ENCODE measurements around the gene KIF1C. TPM values are rescaled to one million over a fixed set of nuclear protein-coding genes. Genes with fewer than 3 reads are reported as not detected.

KIF1C gene
- total and polyA plus RNA-seq, 9 of the 15 experiments (the other 6 are each of a cell fraction or from before 2014, with no cell fraction given): 0.38 to 68.4 (median 25.1) TPM

GRCh38 chr17:4960279-4960922, 37.3 kb upstream of the KIF1C start:
- BruUV-seq (replicated peaks): no TSS peak
- H2AFZ ChIP-seq (ENCODE audit: low read depth, low read length): peak overlapping the region; percentile 60
- H3K27ac ChIP-seq (ENCODE audit: extremely low read depth, low read depth, low read length): peak overlapping the region; percentile 53; the same call in 2 of the 3 replicates
- H3K9me3 ChIP-seq (replicated peaks; ENCODE audit: control insufficient read depth, insufficient read depth, low read depth, low read length): no peaks in the 10 kb centered on the region
- 46% methylated on average over 5 of the region's 9 CpGs for WGBS (ENCODE audit: insufficient coverage, low coverage, missing lambda C conversion rate)
- H3K36me3 ChIP-seq (ENCODE audit: control insufficient read depth, insufficient read depth, low read length): peaks cover 4% of the 10 kb centered on the region; the same call in 1 of the 3 replicates
- TF ChIP-seq CHD4 (IDR thresholded peaks at IDR 0.05; ENCODE audit: insufficient read depth, insufficient replicate concordance, low read depth, low read length, poor library complexity, severe bottlenecking) (no peak), RBM25 (IDR thresholded peaks at IDR 0.05; ENCODE audit: low read depth, low read length, severe bottlenecking) (peak; percentile 14), SP1 (CRISPR knock-in tag; IDR thresholded peaks at IDR 0.05) (0 out of 2 replicates have a peak, but pooled peaks have one; percentile 35), BCOR (IDR thresholded peaks at IDR 0.05) (peak; percentile 65), CREB1 (IDR thresholded peaks at IDR 0.05) (no peak), CREB1 (CRISPR knock-in tag; IDR thresholded peaks at IDR 0.05) (no peak), KDM1A (IDR thresholded peaks at IDR 0.05) (0 out of 4 replicates have a peak, but pooled peaks of 1 of the 2 experiments have one; percentile 12), ZNF592 (IDR thresholded peaks at IDR 0.05) (peak; percentile 33; the same call in 1 of the 2 replicates), DMBX1 (CRISPR knock-in tag; IDR thresholded peaks at IDR 0.05; ENCODE audit: borderline replicate concordance) (no peak), PRDM10 (IDR thresholded peaks at IDR 0.05; ENCODE audit: partially characterized antibody) (peak; percentile 52), ESRRB (CRISPR knock-in tag; IDR thresholded peaks at IDR 0.05; ENCODE audit: borderline replicate concordance) (no peak)
- in situ Hi-C loops (cut with MboI) (no loop called here), intact Hi-C loops (cut with micrococcal nuclease) (loop anchor here (10.0 kb wide), 1 partner anchor 56 kb away; the partner anchor contains the start of gene CHRNE)
- ChIA-PET CTCF (ENCODE audit: low intra/inter-chr PET ratio) (no interaction called here), POLR2A (interaction anchor here (0.7 to 1.2 kb wide), 3 partner anchors 9 to 19 kb away, joined by 3 to 7 read pairs (median 3); partner anchors contain the start of gene ENO3)
- no peaks in the 10 kb centered on the region for H4K20me1 ChIP-seq (replicated peaks; ENCODE audit: control insufficient read depth, insufficient read depth, low read length)
- H3K4me1 ChIP-seq (replicated peaks in 1 of 2; ENCODE audit: control insufficient read depth in 2 of 2, insufficient read depth in 2 of 2, low read length in 2 of 2): peaks cover 7 to 15% of the 10 kb centered on the region in 2 experiments; a peak in 4 of 5 replicates
- no peak overlapping the region for H3K4me3 ChIP-seq
- no peaks in the 10 kb centered on the region for H3K27me3 ChIP-seq (ENCODE audit: control insufficient read depth in 2 of 2, insufficient read depth in 2 of 2, low read length in 2 of 2)
- peaks cover 2% of the 10 kb centered on the region for H3K79me2 ChIP-seq (ENCODE audit: control insufficient read depth, insufficient read depth, low read length)
- H3K9me1 ChIP-seq (ENCODE audit: control insufficient read depth, insufficient read depth, low read length): no peaks in the 10 kb centered on the region
- H3K4me2 ChIP-seq (ENCODE audit: insufficient read depth, low read length): peak overlapping the region; percentile 7
- ATAC-seq (peak; percentile 81), DNase-seq (ENCODE audit: extremely low read depth in 1 of 4, low spot score in 3 of 4) (peak in 2 of 4 experiments; percentile 41 to 67), FAIRE-seq (peak; percentile 75)
- peak overlapping the region; percentile 29 to 39; a peak in 1 of 4 replicates for H3K9ac ChIP-seq (ENCODE audit: insufficient read depth in 1 of 2, low read depth in 2 of 2, low read length in 2 of 2)

Data from K562 (cell line).